Measurements from ENCODE around the gene TSPEAR. TPM values are rescaled to one million over a fixed set of nuclear protein-coding genes. Genes with fewer than 3 reads are reported as not detected.

TSPEAR gene
- total and polyA plus RNA-seq, 2 of the 13 experiments (the other 11 are each of a cell fraction or from before 2014, with no cell fraction given), result 0.07 to 0.32 TPM

GRCh38 chr21:44548922-44549321 is 162.4 kb downstream of the TSPEAR start (continued):
- TF ChIP-seq ZNF280B (CRISPR knock-in tag; IDR thresholded peaks at IDR 0.05; ENCODE audit: borderline replicate concordance), result no peak
- no peak for TF ChIP-seq EP300 (IDR thresholded peaks at IDR 0.05; ENCODE audit: low read depth in 2 of 2, low read length in 2 of 2)
- no peak for TF ChIP-seq EP300 (CRISPR knock-in tag; IDR thresholded peaks at IDR 0.05; ENCODE audit: borderline replicate concordance)
- TF ChIP-seq IRF1 (CRISPR knock-in tag; IDR thresholded peaks at IDR 0.05; ENCODE audit: low read depth), result no peak
- TF ChIP-seq ZNF496 (CRISPR knock-in tag; IDR thresholded peaks at IDR 0.05; ENCODE audit: insufficient replicate concordance), result no peak

- Histone ChIP-seq H3K27me3 (ENCODE audit: control insufficient read depth in 1 of 2, insufficient read depth in 2 of 2, low read length in 2 of 2) (no peaks in the 10 kb centered on the region), H3K4me2 (ENCODE audit: low read depth, low read length) (no peak overlapping the region), H3K4me1 (ENCODE audit: insufficient read depth, low read length) (no peaks in the 10 kb centered on the region; the same call in 1 of the 2 replicates), H3K36me3 (replicated peaks in 1 of 2; ENCODE audit: control insufficient read depth in 1 of 2, insufficient read depth in 2 of 2, low read length in 2 of 2) (no peaks in the 10 kb centered on the region), H3K9me3 (ENCODE audit: low read length) (0 out of 2 replicates have a peak, but pooled peaks cover 1% of the 10 kb centered on the region), H3K79me2 (ENCODE audit: insufficient read depth, low read length) (no peaks in the 10 kb centered on the region), H3K4me3 (replicated peaks in 1 of 3; ENCODE audit: insufficient read depth in 1 of 3, low read depth in 2 of 3, low read length in 3 of 3) (no peak overlapping the region), H4K20me1 (ENCODE audit: insufficient read depth, low read length) (no peaks in the 10 kb centered on the region), H2AFZ (ENCODE audit: low read length) (no peak overlapping the region), H3K9ac (ENCODE audit: insufficient read depth, low read depth, low read length) (no peak overlapping the region), H3K27ac (ENCODE audit: extremely low read length, insufficient read depth, low read length) (no peak overlapping the region)
- FAIRE-seq, result no peak
- no peak for DNase-seq (ENCODE audit: low spot score)
- intact Hi-C loops (cut with micrococcal nuclease; ENCODE audit: unreplicated experiment), result no loop called here
- ChIA-PET POLR2A (no interaction called here), CTCF (ENCODE audit: low intra/inter-chr PET ratio, low total read pairs) (no interaction called here)
- BruUV-seq (replicated peaks), result no TSS peak
- no peak for ATAC-seq
- WGBS (ENCODE audit: low lambda C conversion rate), result 82% methylated on average over 10 of the region's 13 CpGs
- in situ Hi-C loops (cut with HindIII; ENCODE audit: extremely low pct_ligation_motif_present, low pct_unique_long_range_greater_than_20kb), result no loop called here
- TF ChIP-seq ZNF777 (CRISPR knock-in tag; IDR thresholded peaks at IDR 0.05), result no peak
- no peak for TF ChIP-seq FOXK2 (IDR thresholded peaks at IDR 0.05)
- no peak for TF ChIP-seq ATF1 (CRISPR knock-in tag; IDR thresholded peaks at IDR 0.05)
- no peak for TF ChIP-seq RCOR2 (CRISPR knock-in tag; IDR thresholded peaks at IDR 0.05)
- TF ChIP-seq ZNF446 (CRISPR knock-in tag; IDR thresholded peaks at IDR 0.05), result no peak
- TF ChIP-seq GABPB1 (CRISPR knock-in tag; IDR thresholded peaks at IDR 0.05), result no peak
- no peak for TF ChIP-seq MAFK (conservative IDR thresholded peaks at IDR 0.05 in 1 of 2, IDR thresholded peaks at IDR 0.05 in 1 of 2; ENCODE audit: low read length in 2 of 2)
- no peak for TF ChIP-seq ZNF234 (CRISPR knock-in tag; conservative IDR thresholded peaks at IDR 0.05)
- TF ChIP-seq PRDM4 (CRISPR knock-in tag; IDR thresholded peaks at IDR 0.05; ENCODE audit: borderline replicate concordance), result no peak
- no peak for TF ChIP-seq ATM (IDR thresholded peaks at IDR 0.05; ENCODE audit: borderline replicate concordance)
- no peak for TF ChIP-seq ZNF512 (CRISPR knock-in tag; IDR thresholded peaks at IDR 0.05)
Measured at GRCh38 chr21:44548381-44548780, 163.0 kb downstream of the TSPEAR start.
